HG02981 (cell line): ENCODE data around the gene OR51I1.

Experiments used
- ATAC-seq: cut with Tn5 transposase; IDR thresholded peaks from one replicate; pipeline ENCODE4 v1.9.1; 2021; ENCODE audit warnings: mild to moderate bottlenecking, moderate library complexity; ENCODE audit not compliant: unreplicated experiment

The OR51I1 gene

DNA sequence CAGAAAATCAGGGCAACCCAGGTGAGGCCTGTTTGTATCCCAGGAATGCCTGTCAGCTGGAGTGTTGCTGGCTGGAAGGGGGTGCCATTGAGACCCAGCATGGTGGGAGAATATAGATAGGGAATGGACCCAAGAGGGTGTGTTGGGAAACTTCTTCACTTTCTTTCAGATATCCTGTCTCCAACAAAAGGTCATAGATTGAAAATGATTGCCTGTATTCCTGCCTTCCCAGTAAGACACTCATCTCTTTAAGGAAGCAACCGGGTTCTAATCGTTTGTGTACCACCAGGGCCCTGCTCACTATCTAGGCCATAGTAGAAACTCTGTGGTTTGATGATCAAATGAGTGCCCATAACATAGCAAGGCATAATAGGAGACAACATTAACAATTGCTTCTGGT is at the start of gene OR51I1:
TSS of gene OR51I1 (minus strand) at position 101 of the 400 bp plus-strand sequence. CDS start at position 101, 0 bp downstream.
- no peak for ATAC-seq

- no peak for ATAC-seq
Measured at GRCh38 chr11:5489576-5490357, 48.5 kb upstream of the OR51I1 start.

DNA sequence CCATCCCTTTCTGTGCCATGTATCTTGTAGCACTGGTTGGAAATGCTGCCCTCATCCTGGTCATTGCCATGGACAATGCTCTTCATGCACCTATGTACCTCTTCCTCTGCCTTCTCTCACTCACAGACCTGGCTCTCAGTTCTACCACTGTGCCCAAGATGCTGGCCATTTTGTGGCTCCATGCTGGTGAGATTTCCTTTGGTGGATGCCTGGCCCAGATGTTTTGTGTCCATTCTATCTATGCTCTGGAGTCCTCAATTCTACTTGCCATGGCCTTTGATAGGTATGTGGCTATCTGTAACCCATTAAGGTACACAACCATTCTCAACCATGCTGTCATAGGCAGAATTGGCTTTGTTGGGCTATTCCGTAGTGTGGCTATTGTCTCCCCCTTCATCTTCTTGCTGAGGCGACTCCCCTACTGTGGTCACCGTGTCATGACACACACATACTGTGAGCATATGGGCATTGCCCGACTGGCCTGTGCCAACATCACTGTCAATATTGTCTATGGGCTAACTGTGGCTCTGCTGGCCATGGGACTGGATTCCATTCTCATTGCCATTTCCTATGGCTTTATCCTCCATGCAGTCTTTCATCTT is 47.6 kb upstream of the OR51I1 start:
- no peak for ATAC-seq

DNA sequence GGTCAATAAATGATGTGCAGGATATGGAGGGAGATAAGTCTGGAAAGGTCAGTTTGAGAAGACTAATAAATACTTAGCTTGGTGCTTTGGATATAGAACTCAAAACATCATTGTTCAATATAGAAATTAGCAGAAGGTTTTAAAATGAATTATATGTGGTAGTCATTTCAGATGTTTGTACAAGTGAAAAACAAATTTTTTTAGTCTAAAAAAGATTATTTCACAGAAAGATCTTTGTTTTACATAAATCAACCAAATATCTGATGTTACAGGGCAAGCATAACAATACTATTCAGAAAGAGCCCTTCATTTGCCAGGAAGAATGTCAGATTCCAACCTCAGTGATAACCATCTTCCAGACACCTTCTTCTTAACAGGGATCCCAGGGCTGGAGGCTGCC is 47.1 kb upstream of the OR51I1 start, which contains the start of gene OR52D1:
TSS of gene OR52D1 (plus strand) at position 301 of the 400 bp plus-strand sequence. CDS start at position 323, 22 bp downstream.
- no peak for ATAC-seq

- no peak for ATAC-seq
Measured at GRCh38 chr11:5486421-5486820, 45.1 kb upstream of the OR51I1 start.

DNA sequence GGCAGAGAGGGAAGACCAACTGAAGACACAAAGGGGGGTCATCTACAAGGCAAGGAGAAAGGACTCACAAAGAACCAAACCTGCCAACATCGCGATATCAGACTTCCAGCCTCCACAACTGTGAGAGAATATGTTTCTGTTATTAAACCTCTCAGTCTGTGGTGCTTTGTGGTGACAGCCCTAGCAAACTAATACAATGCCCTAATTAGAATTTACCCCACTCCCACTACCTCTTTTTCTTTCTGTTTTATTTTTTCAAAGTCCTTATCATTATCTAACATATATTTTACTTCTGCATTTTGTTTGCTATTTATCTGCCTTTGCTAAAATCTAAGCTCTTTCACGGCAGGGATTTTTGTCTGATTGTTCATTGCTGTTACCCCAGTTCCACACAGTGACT is 44.7 kb upstream of the OR51I1 start:
- ATAC-seq, result no peak

GRCh38 chr11:5476186-5476819 is 35.0 kb upstream of the OR51I1 start:
- peak; percentile 91 for ATAC-seq

DNA sequence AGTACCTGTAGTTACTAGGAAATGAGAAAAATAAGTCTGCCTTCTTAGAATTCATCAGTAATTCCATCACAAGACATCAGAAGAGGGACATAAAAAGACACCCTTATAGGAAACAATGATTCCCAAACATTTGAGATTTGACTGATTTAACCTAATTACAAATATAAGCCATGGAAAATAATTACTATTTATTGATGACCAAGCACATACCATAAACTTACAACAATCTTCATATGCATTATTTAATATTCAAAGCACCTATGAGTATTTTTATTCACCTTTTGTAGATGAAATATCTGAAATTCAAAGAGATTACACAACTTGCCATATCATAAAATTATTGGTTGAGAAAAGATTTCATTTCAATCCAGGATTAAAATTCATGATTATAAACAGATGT is 32.6 kb upstream of the OR51I1 start:
- no peak for ATAC-seq

DNA sequence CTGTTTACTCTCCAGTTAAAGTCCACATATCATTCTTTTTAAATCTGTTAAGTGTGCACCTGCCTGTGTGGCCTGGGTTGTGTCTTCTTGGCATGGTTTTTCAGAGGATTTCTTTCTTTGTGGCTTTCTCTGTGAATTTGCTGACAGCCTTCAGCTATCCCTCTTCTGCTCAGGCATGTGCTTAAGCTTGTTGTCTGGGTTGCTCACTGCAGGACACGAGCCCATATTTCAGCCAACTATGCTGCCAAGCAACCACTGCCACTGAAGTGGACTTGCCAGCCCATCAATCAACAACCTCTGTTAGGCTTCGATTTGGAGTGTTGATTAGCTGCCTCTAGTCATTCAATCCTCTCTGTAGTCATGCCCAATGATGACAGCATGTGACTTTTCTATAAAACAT is 26.2 kb upstream of the OR51I1 start:
- ATAC-seq, result no peak

DNA sequence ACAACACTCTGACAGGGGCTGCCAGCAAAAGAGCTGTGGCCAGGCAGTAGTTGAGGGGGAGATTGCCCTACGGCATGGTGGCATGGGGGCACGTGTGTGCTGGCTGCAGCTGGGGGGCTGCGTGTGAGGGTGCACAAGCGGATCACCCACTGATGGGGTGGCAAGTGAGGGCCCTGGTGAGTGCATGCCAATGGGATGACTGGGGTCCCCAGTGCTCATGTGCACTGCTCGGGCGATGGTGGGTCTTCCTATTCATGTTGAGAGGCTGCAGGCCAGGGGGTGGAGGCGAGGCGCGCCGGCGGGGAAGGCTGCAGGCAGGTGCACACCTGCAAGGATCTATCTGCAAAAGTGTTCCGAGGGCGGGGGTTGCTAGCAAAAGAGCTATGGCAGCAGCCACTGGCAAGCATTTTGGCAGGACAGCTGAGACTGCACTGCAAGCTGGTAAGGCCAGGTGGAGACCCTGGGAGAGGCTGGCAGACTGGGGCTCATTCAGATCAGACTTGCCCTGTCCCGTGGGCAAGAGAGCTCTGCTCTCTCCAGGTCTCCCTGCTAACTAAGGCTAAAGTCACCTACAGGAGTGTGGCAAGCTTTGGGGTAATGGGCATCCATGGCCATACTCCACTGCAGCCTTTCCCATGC is 19.8 kb upstream of the OR51I1 start:
- ATAC-seq, result no peak

- no peak for ATAC-seq
Measured at GRCh38 chr11:5449432-5449831, 8.1 kb upstream of the OR51I1 start.

DNA sequence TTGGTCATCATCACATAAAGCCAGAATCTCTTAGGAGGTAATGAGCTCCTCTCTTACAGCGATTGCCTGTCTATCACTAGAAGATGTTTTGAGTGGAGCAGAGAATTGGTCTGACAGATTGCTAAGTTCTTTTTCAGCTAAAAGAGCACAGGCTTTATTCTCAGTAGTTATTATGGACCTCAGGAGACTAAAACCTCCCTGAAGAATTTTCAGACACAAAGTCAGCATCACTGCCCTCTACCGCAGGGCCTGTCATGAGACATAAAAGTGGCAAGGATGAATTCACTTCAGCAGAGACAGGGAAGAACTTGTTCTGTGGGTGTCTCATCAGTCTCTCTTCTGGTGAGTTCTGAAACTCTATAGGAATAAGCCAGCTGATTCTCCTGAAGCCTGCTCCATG is 7.7 kb upstream of the OR51I1 start, which contains the start of gene OR51I2:
TSS of gene OR51I2 (plus strand) at position 301 of the 400 bp plus-strand sequence. CDS start 4,166 bp downstream, outside the sequence.
- no peak for ATAC-seq

- ATAC-seq, result no peak
Measured at GRCh38 chr11:5443835-5444393, 2.6 kb upstream of the OR51I1 start.

DNA sequence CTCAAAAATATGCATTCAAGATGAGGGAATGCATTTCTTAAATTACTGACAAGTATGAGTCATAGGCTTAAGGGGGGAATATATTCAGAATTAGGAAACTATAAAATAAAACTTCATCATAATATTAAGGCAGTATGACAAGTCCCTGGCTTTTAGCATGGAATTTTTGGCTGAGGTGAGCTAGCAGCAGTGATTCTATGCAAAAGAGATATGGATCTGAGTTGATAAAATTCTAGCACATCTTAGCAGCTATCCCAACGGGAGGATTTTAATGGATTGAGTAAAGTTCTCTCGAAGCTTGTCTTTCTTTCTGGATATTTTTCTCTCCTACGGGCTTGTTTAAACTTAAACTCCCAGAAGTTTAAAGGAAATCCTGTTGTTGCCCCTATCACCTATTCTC is 18.2 kb downstream of the OR51I1 start:
- ATAC-seq, result no peak

- ATAC-seq, result no peak
Measured at GRCh38 chr11:5421811-5422210, 19.5 kb downstream of the OR51I1 start, which contains the start of gene OR51Q1. Gene OR51Q1, plus strand, starts transcription at chr11:5422111. Its CDS starts 90 bp downstream, at chr11:5422201.

DNA sequence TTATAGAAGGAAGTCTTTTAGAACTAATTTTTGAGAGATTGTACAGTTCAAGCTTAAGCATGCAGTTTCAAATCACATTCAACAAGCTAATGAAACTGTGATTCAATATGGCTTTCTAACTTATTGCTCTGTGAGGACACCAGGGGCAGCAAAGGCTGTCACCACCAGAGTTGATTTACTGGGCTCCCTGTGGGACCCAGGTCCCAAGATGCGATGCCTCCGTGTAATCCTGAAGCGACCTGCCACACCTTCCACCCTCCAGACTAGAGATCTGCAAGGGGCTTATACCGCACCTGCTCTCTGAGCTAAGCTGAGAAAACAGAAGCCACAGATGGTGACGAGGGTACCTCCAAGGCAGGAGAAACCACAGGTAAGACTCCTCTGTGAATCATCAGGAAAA is 20.3 kb downstream of the OR51I1 start:
- no peak for ATAC-seq

DNA sequence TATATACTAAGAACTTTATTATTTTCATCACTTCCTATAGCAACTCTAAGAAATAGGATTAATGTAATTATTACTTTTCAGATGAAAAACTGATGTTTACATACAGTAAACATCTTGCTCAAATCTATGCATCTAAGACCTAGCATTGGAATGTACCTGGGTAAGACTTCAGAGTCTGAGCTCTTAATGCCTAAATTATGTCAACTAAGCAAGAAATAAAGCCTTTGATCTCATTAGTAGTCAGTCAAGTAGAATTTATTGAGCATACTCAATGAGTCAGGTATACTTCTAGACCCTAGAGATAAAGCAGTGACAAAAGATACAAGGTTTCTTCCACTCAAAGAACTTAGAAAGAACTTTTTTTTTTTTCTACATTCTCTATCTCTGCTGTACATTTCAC is 36.1 kb downstream of the OR51I1 start:
- no peak for ATAC-seq

GRCh38 chr11:5398936-5399335 is 42.4 kb downstream of the OR51I1 start:
- no peak for ATAC-seq

DNA sequence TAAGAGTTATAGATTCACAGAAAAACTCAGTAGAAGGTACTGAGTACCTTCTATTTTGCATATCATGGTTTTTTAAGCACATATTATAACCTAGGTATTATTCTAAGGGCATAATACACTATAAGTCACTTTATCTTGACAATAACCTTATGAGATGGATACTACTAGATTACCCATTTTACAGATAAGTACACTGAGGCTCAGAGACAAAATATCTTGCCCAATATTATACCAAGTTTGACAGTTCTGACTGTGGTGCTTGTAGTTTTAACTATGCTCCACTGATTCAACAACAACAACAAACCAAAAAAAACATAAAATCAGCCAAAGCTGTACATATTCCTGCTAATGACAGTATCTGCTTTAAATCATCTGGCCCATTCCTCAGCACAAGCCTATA is 47.2 kb downstream of the OR51I1 start:
- ATAC-seq, result no peak
